HepG2 (cell line): ENCODE data around the gene SLC16A9. TPM values are rescaled to one million over a fixed set of nuclear protein-coding genes. Genes with fewer than 3 reads are reported as not detected.

Experiments used
- CHD4 ChIP-seq: fragments of 200-600 bp; sonication (generic); IDR thresholded peaks from 2 replicates; pipeline ENCODE4 v1.7.0; 2017; ENCODE audit warnings: mild to moderate bottlenecking, low read length, borderline replicate concordance
- KIAA2018 ChIP-seq: sonication (generic); formaldehyde crosslinking; IDR thresholded peaks from 2 replicates; pipeline ENCODE4 v1.5.0; 2020; ENCODE audit warnings: mild to moderate bottlenecking, missing genetic modification reagents, borderline replicate concordance
- SP140L ChIP-seq: sonication (generic); formaldehyde crosslinking; IDR thresholded peaks from 2 replicates; pipeline ENCODE4 v1.4.0; 2020; ENCODE audit warnings: missing genetic modification reagents, borderline replicate concordance
- ZNF329 ChIP-seq: sonication (generic); formaldehyde crosslinking; IDR thresholded peaks from 2 replicates; pipeline ENCODE4 v1.9.0; 2021; ENCODE audit warnings: low read depth, mild to moderate bottlenecking, missing genetic modification reagents
- ZNF362 ChIP-seq: sonication (generic); formaldehyde crosslinking; IDR thresholded peaks from 2 replicates; pipeline ENCODE4 v1.4.0; 2020; ENCODE audit warnings: missing genetic modification reagents, mild to moderate bottlenecking, borderline replicate concordance
- ZNF550 ChIP-seq: sonication (generic); formaldehyde crosslinking; IDR thresholded peaks from 2 replicates; pipeline ENCODE4 v1.4.0; 2020; ENCODE audit warnings: mild to moderate bottlenecking, missing genetic modification reagents, borderline replicate concordance
- ZNF766 ChIP-seq: sonication (generic); formaldehyde crosslinking; IDR thresholded peaks from 2 replicates; pipeline ENCODE4 v1.5.0; 2020; ENCODE audit warnings: missing genetic modification reagents, borderline replicate concordance
- polyA plus RNA-seq, 8 experiments: library from polyadenylated mRNA; depleted of rRNA in 3 of 8; stranded (reverse) in 7 of 8; unstranded in 1 of 8; fragments of >200 nt; fragmentation: Illumina TruSeq in 4 of 8; extraction: Trizol in 4 of 8; gene quantifications; 2 replicates each; pipeline versions ENCODE4 v1.2.1 to v1.2.3, GENCODE V29; 2011 to 2016; ENCODE audit warnings: low read depth in 4 of 8, missing spikeins in 1 of 8, mixed read lengths in 1 of 8; ENCODE audit not compliant: insufficient read depth in 1 of 8
- total RNA-seq, 5 experiments: library from RNA; depleted of rRNA; stranded (reverse); fragments of >200 nt; fragmentation: Illumina TruSeq; extraction: Trizol; gene quantifications; 2 replicates each; pipeline ENCODE4 v1.2.3, GENCODE V29; 2016; ENCODE audit warnings: low read depth in 1 of 5
- TF ChIP-seq, protein P1 (sequence below): sonication (generic); formaldehyde crosslinking; IDR thresholded peaks from 2 replicates; pipeline ENCODE4 v1.4.0; 2020; ENCODE audit warnings: missing genetic modification reagents

SLC16A9 gene
- total and polyA plus RNA-seq, 2 of the 13 experiments (the other 11 are each of a cell fraction or from before 2014, with no cell fraction given) = 0.01 to 0.09 TPM

DNA sequence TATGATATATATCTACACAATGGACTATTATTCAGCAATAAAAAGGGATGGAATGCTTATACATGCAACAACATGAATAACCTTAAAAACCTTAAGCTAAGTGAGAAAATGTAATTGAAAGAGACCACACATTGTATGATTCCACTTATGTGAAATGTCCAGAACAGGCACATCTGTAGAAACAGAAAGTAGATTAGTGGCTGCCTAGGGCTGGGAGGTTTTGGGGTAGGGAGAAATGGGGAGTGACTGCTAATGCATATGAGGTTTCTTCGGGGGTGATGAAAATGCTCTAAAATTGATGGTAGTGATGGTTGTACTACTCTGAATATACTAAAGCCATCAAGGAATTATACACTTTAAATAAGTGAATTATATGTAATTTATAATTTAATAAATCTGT lies 14.7 kb downstream of the SLC16A9 start (continued):
- no peak for TF ChIP-seq KIAA2018 (CRISPR knock-in tag)
- no peak for TF ChIP-seq ZNF550 (CRISPR knock-in tag)
- TF ChIP-seq CHD4 = no peak
- no peak for TF ChIP-seq ZNF329 (CRISPR knock-in tag)
- no peak for TF ChIP-seq ZNF766 (CRISPR knock-in tag)
- TF ChIP-seq ZNF362 = no peak
- TF ChIP-seq, protein P1, sequence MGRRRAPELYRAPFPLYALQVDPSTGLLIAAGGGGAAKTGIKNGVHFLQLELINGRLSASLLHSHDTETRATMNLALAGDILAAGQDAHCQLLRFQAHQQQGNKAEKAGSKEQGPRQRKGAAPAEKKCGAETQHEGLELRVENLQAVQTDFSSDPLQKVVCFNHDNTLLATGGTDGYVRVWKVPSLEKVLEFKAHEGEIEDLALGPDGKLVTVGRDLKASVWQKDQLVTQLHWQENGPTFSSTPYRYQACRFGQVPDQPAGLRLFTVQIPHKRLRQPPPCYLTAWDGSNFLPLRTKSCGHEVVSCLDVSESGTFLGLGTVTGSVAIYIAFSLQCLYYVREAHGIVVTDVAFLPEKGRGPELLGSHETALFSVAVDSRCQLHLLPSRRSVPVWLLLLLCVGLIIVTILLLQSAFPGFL (CRISPR knock-in tag) = no peak
- TF ChIP-seq SP140L (CRISPR knock-in tag) = no peak
- TF ChIP-seq, all 625 proteins: peak for 0
